Mesendoderm (in vitro differentiated cells): ENCODE results near the gene MSL2.
"Not testable (repeated sequence)": the region's sequence is repeated elsewhere in the genome, so short reads cannot be mapped to it uniquely, and the experiment has no call there.

Experiments
- DNase-seq: peaks from one replicate; pipeline ENCODE4 v3.0.0; 2013
- H2AK5ac ChIP-seq: 2 replicates; pipeline ENCODE4 v1.6.1; 2013; ENCODE audit warnings: low read length, inconsistent platforms
- H2BK120ac ChIP-seq: 2 replicates; pipeline ENCODE4 v1.6.1; 2013; ENCODE audit warnings: low read depth, mild to moderate bottlenecking, low read length, moderate library complexity, mixed read lengths
- H2BK15ac ChIP-seq: replicated peaks from 2 replicates; pipeline ENCODE4 v1.6.1; 2013; ENCODE audit warnings: low read depth, mild to moderate bottlenecking, moderate library complexity
- H2BK5ac ChIP-seq: 2 replicates; pipeline ENCODE4 v1.6.1; 2013; ENCODE audit warnings: low read length, inconsistent platforms
- H3K18ac ChIP-seq: 2 replicates; pipeline ENCODE4 v1.6.1; 2013; ENCODE audit warnings: mild to moderate bottlenecking, low read length, mixed read lengths
- H3K23ac ChIP-seq: one replicate; pipeline ENCODE4 v1.6.1; 2013; ENCODE audit warnings: low read length
- H3K27ac ChIP-seq: 2 replicates; pipeline ENCODE4 v1.5.1; 2013; ENCODE audit warnings: low read depth, mild to moderate bottlenecking, inconsistent platforms, low read length, moderate library complexity
- H3K27me3 ChIP-seq: 2 replicates; pipeline ENCODE4 v1.6.1; 2013; ENCODE audit warnings: low read length, control low read depth, mild to moderate bottlenecking, inconsistent platforms; ENCODE audit not compliant: insufficient read depth, poor library complexity
- H3K36me3 ChIP-seq: 2 replicates; pipeline ENCODE4 v1.6.1; 2013; ENCODE audit warnings: low read length, inconsistent platforms; ENCODE audit not compliant: control insufficient read depth, insufficient read depth
- H3K4ac ChIP-seq: one replicate; pipeline ENCODE4 v1.6.1; 2013; ENCODE audit warnings: low read depth, mild to moderate bottlenecking, low read length, moderate library complexity
- H3K4me1 ChIP-seq: 2 replicates; pipeline ENCODE4 v1.6.1; 2013; ENCODE audit warnings: low read depth, low read length, inconsistent platforms; ENCODE audit not compliant: control insufficient read depth
- H3K4me2 ChIP-seq: 2 replicates; pipeline ENCODE4 v1.6.1; 2013; ENCODE audit warnings: low read length
- H3K4me3 ChIP-seq: 2 replicates; pipeline ENCODE4 v1.5.1; 2013; ENCODE audit warnings: mild to moderate bottlenecking, low read length
- H3K56ac ChIP-seq: one replicate; pipeline ENCODE4 v1.6.1; 2013; ENCODE audit warnings: low read length
- H3K79me1 ChIP-seq: 2 replicates; pipeline ENCODE4 v1.6.1; 2013; ENCODE audit warnings: low read length, inconsistent platforms
- H3K79me2 ChIP-seq: 2 replicates; pipeline ENCODE4 v1.6.1; 2013; ENCODE audit warnings: mild to moderate bottlenecking, low read length; ENCODE audit not compliant: control insufficient read depth, insufficient read depth
- H3K9ac ChIP-seq: 2 replicates; pipeline ENCODE4 v1.6.1; 2013; ENCODE audit warnings: low read length, inconsistent platforms
- H4K5ac ChIP-seq: one replicate; pipeline ENCODE4 v1.6.1; 2013; ENCODE audit warnings: low read length
- H4K8ac ChIP-seq: one replicate; pipeline ENCODE4 v1.6.1; 2013; ENCODE audit warnings: low read depth, mild to moderate bottlenecking, control low read depth, low read length, moderate library complexity
- WGBS: extraction: QIAGEN DNeasy Blood & Tissue Kit; methylation state at CpG from one replicate; pipeline ENCODE4 v1.1.7; 2013; ENCODE audit warnings: low lambda C conversion rate, missing lambda C conversion rate; ENCODE audit not compliant: insufficient coverage; ENCODE audit errors: extremely low coverage; 5-methylcytosine and 5-hydroxymethylcytosine counted together

Gene MSL2

GRCh38 chr3:136236109-136236508 is 40.0 kb upstream of the MSL2 start:
- WGBS, result 100% methylated on average over 1 of the region's 2 CpGs
- Histone ChIP-seq H3K18ac (no peak overlapping the region), H3K36me3 (no peaks in the 10 kb centered on the region), H3K23ac (no peak overlapping the region), H4K8ac (no peak overlapping the region), H3K4ac (no peak overlapping the region), H3K56ac (no peak overlapping the region), H3K9ac (no peak overlapping the region), H3K4me2 (no peak overlapping the region), H3K79me2 (no peaks in the 10 kb centered on the region), H3K4me3 (no peak overlapping the region), H4K5ac (no peak overlapping the region), H3K27me3 (no peaks in the 10 kb centered on the region), H2BK15ac (no peak overlapping the region), H3K79me1 (no peaks in the 10 kb centered on the region), H2BK5ac (no peak overlapping the region), H2BK120ac (no peak overlapping the region), H3K27ac (no peak overlapping the region), H2AK5ac (no peak overlapping the region), H3K4me1 (no peaks in the 10 kb centered on the region)
- no peak for DNase-seq

- Histone ChIP-seq H3K36me3 (no peaks in the 10 kb centered on the region), H3K27me3 (no peaks in the 10 kb centered on the region), H2BK120ac (no peak overlapping the region), H3K4me1 (no peaks in the 10 kb centered on the region), H3K9ac (no peak overlapping the region), H3K4me3 (no peak overlapping the region), H3K27ac (no peak overlapping the region), H3K79me1 (no peaks in the 10 kb centered on the region), H3K4me2 (no peak overlapping the region), H3K23ac (no peak overlapping the region), H2BK15ac (no peak overlapping the region), H3K4ac (no peak overlapping the region), H2BK5ac (no peak overlapping the region), H4K8ac (no peak overlapping the region), H3K79me2 (no peaks in the 10 kb centered on the region), H2AK5ac (no peak overlapping the region), H4K5ac (no peak overlapping the region), H3K56ac (no peak overlapping the region), H3K18ac (no peak overlapping the region)
- no CpG with 5 or more reads among the region's 1 CpG for WGBS
- DNase-seq, result no peak
These were observed 39.4 kb upstream of the MSL2 start for GRCh38 chr3:136235545-136235944.

- Histone ChIP-seq H3K36me3 (no peaks in the 10 kb centered on the region), H2BK120ac (no peak overlapping the region), H3K18ac (no peak overlapping the region), H2BK15ac (no peak overlapping the region), H2AK5ac (no peak overlapping the region), H3K23ac (no peak overlapping the region), H4K5ac (no peak overlapping the region), H3K79me2 (no peaks in the 10 kb centered on the region), H3K56ac (no peak overlapping the region), H4K8ac (no peak overlapping the region), H3K9ac (no peak overlapping the region), H3K4ac (no peak overlapping the region), H3K27ac (no peak overlapping the region), H3K4me1 (no peaks in the 10 kb centered on the region), H3K79me1 (no peaks in the 10 kb centered on the region), H2BK5ac (no peak overlapping the region), H3K27me3 (no peaks in the 10 kb centered on the region), H3K4me3 (no peak overlapping the region), H3K4me2 (no peak overlapping the region)
- DNase-seq, result no peak
- WGBS, result no CpG with 5 or more reads among the region's 2 CpGs
These were observed 36.3 kb upstream of the MSL2 start for GRCh38 chr3:136232413-136232812.

- H2BK120ac ChIP-seq, H4K8ac ChIP-seq, H3K23ac ChIP-seq, H3K4me1 ChIP-seq, H3K4me2 ChIP-seq, H2BK5ac ChIP-seq, H3K27me3 ChIP-seq, H4K5ac ChIP-seq, H3K4ac ChIP-seq, H2AK5ac ChIP-seq, H3K79me1 ChIP-seq, H3K36me3 ChIP-seq, H3K56ac ChIP-seq, H3K18ac ChIP-seq, H3K79me2 ChIP-seq, H3K27ac ChIP-seq, H2BK15ac ChIP-seq, H3K9ac ChIP-seq, H3K4me3 ChIP-seq: not testable (repeated sequence)
- WGBS, result no CpG with 5 or more reads among the region's 4 CpGs
- peak; percentile 14 for DNase-seq
These were observed 26.6 kb upstream of the MSL2 start for GRCh38 chr3:136222746-136223145.

- Histone ChIP-seq H2BK120ac (no peak overlapping the region), H4K5ac (no peak overlapping the region), H2AK5ac (no peak overlapping the region), H3K36me3 (no peaks in the 10 kb centered on the region), H3K4me2 (no peak overlapping the region), H3K79me2 (no peaks in the 10 kb centered on the region), H3K18ac (no peak overlapping the region), H3K27ac (no peak overlapping the region), H3K79me1 (no peaks in the 10 kb centered on the region), H3K4ac (no peak overlapping the region), H4K8ac (no peak overlapping the region), H3K23ac (no peak overlapping the region), H3K4me1 (no peaks in the 10 kb centered on the region), H3K9ac (no peak overlapping the region), H3K27me3 (no peaks in the 10 kb centered on the region), H2BK5ac (no peak overlapping the region), H3K56ac (no peak overlapping the region), H3K4me3 (no peak overlapping the region), H2BK15ac (no peak overlapping the region)
- DNase-seq, result no peak
- no CpG with 5 or more reads among the region's 2 CpGs for WGBS
These were observed 15.4 kb upstream of the MSL2 start for GRCh38 chr3:136211547-136211946.

- no peak overlapping the region for H3K4ac ChIP-seq
- H3K23ac ChIP-seq, result no peak overlapping the region
- no peaks in the 10 kb centered on the region for H3K79me1 ChIP-seq
- DNase-seq, result no peak
- H3K27me3 ChIP-seq, result no peaks in the 10 kb centered on the region
- H3K4me1 ChIP-seq, result no peaks in the 10 kb centered on the region
- H3K27ac ChIP-seq, result no peak overlapping the region
- H3K79me2 ChIP-seq, result no peaks in the 10 kb centered on the region
- no peak overlapping the region for H3K4me2 ChIP-seq
- no peak overlapping the region for H4K5ac ChIP-seq
- H4K8ac ChIP-seq, result no peak overlapping the region
- no peak overlapping the region for H3K18ac ChIP-seq
- H2BK15ac ChIP-seq, result no peak overlapping the region
- no peak overlapping the region for H2BK120ac ChIP-seq
- no peak overlapping the region for H3K56ac ChIP-seq
- H2AK5ac ChIP-seq, result no peak overlapping the region
- no peak overlapping the region for H3K4me3 ChIP-seq
- no peak overlapping the region for H2BK5ac ChIP-seq
- no peaks in the 10 kb centered on the region for H3K36me3 ChIP-seq
- no peak overlapping the region for H3K9ac ChIP-seq
These were observed 13.8 kb upstream of the MSL2 start for GRCh38 chr3:136209921-136210320.
